NCI-H526 (cell line): Measurements from ENCODE around the gene IHH.

ENCODE experiments used
- DNase-seq, 2 experiments: peaks; one replicate each; lab custom pipeline; 2025; lab: John Stamatoyannopoulos, UW

Gene IHH

DNA sequence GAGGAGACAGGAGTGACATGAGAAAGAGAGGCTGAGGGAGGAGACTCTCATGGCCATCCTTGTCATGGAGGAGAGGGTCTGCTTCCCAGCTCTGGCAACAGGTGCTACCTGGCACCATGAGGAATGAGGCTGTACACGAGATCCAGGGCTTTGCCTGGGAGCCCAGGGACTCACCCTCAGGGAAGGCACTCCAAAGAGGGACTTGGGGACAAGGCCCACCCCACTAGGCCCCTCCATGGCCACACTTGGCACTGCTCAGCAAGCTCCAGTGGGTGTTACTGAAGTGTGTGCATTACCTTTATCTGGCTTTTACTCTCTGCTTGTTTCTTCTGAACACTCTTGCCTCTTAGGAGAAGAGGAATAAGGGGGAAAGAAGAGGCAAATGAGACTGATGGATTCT, 22.1 kb downstream of the IHH start:
- no peak for DNase-seq

DNA sequence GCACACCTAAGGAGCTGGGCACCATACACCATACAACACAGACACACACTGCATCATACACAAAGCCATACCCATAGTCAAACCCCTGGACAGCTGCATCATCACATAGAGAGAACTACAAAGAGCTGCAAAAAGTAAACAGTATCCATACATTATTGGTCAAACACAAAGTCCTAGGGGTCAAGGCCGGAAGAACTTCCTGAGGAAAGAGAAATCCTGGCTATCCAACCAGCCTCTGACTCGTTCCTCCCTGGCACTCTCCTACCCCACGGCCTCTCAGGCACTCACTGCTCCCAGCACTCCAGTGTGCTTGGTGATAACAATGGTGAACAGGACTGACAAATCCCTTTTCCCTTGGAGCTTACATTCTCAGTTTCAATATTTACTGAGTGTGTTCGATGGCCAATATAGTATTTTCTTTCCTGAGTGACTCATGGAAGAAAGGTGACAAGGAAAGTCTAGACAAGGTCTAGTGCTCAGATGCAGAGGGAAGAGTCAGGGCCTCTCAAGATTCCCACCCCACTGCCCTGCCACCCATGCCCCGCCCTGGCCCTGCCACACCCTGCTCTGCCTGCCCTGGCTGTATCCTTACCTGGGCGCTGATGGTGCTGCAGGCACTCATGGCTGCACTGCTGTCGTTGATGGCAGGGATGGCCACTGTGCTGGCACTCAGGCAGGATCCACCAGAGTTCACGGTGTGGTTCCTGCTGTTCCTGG, 22.8 kb downstream of the IHH start:
- no peak for DNase-seq

DNA sequence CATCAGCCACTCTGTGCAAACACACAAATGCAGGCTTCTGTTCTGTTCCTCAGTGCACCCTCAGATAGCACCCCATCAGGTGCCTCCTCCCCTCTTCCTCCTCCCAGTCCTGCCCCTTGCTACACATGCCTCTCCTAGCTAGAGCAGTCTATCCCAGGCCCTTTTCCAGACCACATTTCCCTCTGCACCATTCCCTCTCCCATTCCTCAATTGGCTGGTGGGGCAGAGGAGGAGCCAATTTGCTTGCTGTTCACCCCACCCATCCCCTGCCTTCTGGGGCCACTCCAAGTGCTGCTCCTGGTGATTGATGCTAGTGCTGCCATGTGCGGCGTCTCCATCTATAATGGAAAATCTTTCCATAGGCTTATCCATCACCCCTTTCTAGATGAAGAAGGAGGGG, 24.8 kb downstream of the IHH start:
- DNase-seq: no peak

DNA sequence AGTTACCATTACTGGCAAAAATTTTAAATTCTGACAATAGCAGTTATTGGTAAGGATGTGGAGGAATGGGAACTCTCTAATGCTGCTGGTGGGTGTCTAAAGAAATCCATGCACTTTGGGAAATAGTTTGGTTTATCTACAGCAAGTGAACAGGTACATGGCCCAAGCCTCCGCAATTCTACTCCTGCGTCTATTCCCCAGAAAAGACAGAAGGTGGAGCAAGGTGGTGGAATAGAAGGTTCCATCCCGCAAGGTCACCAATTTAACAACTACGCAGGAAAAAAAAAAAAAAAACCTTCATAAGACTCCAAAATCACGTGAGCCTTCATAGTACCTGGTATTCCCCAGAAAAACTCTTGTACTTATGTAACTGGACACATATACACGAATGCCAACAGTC, 25.9 kb downstream of the IHH start:
- no peak for DNase-seq

DNA sequence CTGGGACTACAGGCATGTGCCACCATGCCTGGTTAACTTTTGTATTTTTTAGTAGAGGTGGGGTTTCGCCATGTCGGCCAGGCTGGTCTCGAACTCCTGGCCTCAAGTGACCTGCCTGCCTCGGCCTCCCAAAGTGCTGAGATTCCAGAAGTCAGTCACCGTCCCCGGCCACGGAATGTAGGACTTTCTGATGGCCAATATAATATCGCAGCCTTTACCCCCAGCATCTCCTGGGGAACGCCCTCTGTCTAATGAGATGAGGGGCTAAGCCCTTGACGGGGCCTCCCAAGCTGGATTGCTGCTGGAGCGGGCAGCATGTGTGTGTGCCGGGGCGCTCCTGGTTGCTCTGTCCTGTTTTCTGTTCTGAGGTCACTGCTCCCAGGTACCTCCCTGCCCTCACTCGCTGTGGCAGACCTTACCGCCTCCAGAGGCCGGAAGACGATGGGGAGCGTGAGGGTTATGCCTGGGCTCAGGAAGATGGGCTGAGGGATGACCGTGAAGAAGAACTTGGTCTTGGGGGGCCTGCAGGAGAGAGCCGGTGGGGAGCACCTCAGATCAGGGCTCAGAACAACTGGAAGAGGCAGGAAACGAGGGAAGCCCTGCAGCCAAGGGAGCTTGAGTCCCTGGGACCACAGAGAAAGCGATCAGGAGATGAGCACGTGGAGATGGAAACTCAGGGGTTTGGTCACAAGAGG, 28.5 kb downstream of the IHH start:
- DNase-seq: no peak

DNA sequence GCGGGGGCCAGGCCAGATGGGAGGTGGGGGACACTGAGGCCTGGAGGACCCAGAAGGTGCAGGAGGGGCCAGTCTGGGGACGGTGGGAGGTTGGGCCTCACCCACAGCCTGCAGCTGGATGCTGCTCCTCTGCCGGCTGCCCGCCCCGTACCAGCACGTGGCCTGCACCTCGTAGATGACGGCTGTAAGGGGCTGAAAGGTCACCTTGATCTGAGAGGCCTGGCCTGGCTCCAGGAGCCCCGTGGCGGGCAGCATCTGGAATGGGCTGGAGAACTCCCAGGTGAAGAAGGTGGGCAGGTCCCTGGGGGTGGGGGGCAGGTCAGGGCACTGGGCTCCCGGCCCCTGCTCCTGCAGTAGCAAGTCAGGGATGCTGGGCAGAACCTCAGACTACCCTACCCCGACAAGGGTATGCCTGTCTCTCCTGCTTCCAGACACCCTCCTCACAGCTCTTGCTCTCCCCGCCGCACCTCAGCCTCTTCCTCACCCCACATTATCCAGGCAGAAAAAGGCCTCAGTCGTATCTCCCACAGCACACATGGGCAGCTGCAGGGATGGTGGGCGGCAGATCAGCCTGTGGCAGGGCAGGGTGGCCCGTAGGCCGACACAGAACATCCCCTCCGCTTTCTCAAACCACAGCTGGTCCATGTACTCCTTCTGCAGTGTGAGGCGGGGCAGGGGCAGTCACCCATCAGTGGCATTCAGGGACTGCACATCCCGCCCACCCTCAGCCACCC, 29.5 kb downstream of the IHH start:
- DNase-seq: no peak

DNA sequence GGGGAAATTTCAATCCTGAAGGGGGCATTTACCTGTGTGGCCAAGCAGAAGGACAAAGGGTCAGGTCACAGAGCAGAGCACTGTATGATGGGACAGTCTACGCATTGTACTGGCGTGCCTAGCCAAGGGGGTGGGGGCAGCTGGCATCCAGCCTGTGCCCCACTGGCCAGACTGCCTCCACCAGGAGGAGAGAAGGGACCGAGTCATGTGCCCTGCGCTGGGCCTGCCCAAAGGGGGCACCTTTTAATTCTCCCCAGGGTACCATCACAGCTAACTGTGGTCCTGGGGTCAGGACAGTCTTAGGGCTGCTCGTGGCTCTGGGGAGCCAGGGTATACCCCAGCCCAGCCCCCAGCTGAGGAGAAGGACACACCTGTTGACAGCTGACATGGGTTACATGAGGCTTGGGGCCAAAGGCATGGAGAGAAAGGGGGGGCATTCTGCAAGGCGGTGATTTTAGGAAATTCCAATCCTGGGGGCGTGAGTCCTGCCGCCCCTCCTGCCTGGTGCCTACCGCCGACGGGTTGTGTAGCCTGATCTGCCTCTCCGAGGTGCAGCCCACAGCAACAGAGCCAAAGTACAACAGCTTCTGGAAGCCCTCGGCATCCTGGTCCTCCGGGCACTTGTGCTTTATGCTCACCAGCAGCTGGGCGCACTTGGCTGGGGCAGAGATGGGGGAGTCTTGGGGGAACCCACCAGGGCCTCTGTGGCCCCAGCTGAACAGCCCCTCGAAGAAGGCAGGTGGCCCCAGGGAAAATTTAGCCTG, 30.4 kb downstream of the IHH start:
- DNase-seq: no peak

DNA sequence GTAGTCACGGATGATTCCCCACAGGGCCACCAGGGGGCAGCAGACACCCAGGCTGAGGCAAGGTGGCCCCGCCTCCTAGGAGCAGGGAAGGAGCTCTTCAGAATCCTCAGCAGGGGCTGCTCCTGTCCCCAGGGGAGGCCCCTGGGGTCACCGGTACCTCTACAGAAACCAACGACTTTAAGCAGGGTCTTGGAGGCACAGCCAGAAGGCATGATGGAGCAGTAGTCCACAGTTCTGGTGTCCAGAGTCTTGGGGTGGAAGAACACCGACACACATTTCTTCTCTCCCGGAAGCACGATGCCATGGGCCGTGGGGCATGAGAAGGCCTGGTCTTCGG, 30.9 kb downstream of the IHH start:
- peak; percentile 37 to 88 for DNase-seq

DNA sequence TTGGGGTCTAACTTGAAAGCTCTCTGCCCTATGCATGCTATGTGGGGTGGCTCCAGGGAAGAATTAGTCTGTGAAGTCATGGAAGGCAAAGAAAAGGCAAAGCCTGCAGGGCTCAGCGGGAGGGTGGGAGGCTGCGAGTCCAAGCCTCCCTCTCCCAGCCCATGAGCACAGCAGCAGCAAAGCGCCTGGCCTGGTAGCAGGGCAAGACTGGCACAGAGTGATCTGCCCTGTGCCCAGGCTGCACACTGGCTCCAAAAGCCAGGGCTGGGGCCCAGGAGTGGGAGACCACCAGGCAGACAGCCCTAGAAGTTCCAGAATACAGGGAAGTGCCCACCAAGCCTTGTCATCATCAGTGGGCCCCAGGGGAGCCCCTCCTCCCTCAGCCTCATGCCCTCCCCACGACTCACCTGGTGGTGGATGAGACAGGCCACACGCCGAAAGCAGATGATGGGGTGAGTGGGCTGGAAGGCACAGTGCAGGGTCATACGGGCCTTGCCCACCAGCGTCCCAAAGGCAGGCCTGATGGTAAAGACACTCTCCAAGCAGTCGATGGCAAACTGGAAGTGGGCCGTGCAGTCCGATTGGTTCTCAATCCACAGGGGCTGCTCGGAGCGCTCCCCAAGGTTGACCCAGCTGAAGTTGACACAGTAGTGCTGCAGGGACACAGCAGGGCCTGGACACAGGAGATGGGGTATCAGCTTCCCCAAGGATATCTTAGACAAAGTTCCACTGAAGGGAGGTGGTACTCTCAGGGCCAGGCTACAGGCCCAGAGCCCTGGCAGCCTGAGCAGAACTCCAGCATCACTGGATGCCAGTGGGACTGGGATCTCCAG, 31.5 kb downstream of the IHH start:
- no peak for DNase-seq

DNA sequence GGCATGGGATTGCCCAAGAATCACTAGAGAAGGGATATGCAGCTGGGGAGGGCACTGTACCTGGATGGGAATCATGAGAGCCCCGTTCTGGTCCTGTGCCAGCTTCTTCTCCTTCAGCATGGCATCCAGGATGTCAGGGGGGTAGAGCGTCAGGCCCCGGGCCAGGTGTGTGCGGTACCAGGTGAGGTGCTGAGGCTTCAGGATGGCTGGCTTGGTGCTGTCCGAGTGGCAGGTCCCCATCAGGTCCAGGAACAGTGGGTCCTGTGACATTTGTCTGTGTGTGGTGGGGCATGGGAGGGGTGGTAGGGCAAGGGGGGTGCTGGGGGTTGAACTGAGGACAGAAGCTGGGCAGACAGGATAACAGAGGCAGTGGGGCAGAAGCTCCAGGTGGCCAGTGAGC, 32.6 kb downstream of the IHH start:
- no peak for DNase-seq

DNA sequence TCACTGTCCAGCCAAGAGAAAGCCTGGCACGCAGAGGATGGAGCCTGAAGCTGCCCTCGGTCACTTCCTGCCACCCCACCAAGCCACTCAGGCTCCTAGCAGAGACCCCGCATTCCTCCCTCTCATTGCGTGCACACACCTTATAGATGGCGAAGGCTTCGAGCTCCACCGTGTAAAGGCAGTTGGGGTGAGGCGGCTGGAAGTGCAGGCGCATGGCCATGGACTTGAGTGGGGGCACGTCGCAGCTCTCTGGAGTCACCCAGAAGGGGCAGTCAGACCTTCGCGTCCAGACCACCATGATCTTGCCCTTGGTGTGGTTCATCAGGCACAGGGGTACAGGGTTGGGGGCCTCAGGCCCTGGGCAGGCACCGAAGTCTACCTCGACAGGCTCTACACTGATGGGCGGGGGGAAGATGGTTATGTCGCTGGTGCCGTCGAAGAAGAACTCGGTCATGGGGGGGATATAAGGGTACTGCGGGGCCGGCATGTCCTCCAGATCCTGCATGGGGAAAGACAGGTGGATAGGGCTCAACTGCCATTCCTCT, 33.1 kb downstream of the IHH start:
- DNase-seq: no peak

DNA sequence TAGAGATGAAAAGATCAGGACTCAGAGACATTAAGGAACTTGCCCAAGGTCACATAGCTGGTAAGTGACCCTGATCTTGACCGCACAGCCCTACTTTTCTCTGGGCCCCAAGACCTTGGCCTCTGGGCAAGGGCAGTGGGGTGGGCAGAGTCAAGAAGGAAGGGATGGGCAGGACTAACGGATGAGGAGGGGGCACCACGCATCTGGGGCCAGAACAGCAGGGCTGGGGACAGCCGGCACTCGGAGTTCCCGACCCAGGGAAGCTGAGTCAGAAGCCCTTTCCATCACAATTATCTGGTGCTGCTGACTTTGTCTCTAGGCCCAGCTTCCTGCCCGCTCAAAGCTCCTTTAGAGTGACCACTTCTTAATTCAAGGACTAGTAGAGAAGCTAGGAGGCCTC, 33.8 kb downstream of the IHH start:
- no peak for DNase-seq

DNA sequence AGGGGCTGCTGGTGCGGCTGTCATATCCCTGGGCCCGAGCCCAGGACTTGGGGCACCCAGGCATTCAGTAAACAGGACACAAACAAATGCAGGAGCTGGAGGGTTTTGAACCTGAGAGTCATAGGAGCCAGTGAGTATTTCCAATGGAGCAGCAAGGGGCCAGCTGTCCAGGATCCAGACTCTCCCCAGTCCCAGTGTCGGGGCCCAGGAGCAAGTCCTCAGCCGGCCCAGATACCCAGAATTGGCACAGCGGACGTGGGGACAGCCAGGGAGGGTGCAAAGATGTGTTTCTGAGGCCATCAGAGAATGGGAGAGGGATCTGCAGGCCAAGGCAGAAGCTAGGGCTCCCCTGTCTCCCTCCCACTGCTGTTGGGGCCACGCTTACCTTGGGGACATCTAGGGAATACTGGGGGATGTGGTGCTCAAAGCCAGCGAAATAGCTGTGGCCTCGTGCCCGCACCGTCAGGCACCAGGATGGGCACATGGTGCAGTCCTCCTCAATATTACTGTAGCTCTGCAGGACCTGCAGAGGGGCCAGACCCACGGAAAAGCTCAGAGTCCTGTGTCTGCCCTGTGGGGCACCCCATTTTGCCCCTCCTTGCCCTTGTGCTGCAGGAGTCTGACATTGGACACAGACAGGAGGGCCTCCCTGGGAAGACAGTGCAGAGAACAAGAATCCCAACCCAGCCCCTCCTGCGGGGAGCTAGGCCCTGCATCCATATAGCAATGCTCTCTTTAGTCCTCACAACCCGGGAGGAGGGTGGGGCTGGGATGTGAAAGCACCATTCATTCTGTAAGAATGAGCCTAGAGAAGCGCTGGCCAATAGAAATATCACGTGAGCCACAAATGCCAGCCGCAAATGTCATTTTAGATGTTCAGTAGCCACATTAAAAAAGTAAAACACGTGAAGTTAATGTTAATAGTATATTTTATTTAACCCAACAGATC, 34.8 kb downstream of the IHH start:
- no peak for DNase-seq

DNA sequence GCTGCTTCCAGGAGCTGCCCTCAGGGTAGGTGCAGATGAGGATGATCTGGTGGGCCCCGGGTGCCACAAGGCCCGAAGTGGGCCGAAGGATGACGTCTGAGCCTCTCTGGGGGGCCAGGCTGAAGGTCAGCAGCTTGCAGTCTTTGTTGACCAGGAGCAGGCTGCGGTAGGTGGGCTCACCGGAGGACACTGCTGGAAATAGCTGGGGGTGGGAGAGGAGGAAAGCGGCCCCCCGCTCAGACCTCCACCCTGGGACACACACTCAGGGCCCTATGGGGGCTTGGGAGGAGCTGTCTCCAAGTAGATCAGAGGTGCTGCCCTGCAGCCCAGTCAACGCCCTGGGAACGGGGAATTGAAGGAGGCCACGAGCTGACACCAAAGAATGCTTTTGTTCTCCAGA, 36.7 kb downstream of the IHH start:
- DNase-seq: no peak

DNA sequence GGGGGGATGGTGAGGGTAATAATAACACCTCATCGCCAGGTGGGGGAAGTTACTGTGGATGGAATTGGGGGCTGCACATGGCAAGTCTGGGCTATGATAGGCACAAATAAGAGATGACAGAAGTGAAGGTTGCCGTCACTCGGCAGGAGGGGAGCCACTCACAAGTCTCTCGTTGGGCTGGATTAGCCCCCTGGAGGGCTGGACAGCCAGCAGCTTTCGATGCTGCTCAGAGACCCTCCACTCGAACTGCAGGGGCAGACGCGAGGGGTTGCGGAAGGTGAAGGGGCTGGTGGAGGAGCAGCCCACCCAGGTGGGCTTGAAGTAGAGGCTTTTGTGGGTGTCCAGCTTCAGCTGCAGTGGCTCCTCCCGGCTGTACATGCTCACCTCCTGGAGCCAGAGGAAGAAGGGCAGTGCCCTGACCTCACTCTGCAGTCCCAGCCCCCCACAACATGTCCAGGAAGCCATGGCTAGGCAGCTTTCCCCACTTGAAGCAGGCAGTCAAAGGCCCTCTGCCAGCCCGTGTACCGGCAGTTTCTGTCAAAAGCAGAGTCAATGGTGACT, 37.6 kb downstream of the IHH start:
- DNase-seq: no peak

DNA sequence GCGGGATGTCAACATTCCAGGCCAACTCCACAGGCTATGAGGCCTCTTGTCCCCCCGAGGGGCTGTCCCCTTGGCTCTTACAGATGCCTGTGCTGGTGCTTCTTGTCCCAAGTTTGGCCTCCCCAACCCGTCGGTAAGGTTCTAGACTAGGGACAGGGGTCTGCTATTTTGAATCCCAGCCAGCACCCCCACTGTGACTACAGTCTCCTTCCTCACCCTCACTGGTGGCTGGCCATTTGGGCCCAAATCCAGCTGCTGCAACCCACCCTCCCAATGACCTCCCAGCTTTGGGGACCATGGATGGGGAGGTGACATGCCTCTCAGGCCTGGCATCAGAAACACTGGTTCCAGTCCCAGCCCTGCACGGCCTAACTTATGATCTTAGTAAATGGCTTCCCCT, 38.1 kb downstream of the IHH start:
- no peak for DNase-seq

DNA sequence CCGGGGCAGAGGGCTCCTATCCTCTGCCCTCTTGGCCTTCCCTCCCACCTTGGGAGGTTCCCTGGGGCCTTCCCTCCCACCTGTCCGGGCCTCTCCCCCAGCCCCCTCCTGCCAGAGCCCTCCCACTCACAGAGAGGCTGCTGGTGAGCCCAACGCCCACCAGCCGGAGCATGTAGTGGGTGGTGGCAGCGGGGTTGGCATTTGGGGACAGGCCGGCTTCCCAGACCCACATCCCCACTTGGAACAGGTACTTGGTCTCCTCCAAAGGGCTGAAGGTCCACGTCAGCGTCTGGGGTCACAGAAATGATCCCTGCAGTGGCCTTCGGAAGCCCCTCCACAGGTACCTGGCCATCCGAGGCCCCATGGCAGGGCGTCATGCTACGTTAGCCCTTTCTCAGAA, 38.7 kb downstream of the IHH start:
- no peak for DNase-seq

DNA sequence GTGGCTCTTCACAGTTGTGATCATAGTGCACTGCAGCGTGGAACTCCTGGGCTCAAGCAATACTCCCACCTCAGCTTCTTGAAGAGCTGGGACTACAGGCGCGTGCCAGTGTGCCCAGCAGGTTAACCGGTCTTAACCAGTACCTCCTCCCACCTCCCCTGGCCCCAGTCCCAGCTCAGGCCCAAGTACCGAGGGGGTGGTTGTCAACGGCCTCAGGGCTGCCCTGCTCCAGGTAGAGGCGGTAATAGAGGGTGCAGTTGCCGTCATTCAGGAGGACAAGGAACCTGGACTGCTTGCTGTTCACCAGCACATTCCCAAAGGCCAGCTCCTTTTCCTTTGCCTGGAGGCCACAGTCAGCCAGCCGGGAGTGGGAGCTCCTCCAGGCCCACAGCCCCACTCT, 39.1 kb downstream of the IHH start:
- DNase-seq: no peak

DNA sequence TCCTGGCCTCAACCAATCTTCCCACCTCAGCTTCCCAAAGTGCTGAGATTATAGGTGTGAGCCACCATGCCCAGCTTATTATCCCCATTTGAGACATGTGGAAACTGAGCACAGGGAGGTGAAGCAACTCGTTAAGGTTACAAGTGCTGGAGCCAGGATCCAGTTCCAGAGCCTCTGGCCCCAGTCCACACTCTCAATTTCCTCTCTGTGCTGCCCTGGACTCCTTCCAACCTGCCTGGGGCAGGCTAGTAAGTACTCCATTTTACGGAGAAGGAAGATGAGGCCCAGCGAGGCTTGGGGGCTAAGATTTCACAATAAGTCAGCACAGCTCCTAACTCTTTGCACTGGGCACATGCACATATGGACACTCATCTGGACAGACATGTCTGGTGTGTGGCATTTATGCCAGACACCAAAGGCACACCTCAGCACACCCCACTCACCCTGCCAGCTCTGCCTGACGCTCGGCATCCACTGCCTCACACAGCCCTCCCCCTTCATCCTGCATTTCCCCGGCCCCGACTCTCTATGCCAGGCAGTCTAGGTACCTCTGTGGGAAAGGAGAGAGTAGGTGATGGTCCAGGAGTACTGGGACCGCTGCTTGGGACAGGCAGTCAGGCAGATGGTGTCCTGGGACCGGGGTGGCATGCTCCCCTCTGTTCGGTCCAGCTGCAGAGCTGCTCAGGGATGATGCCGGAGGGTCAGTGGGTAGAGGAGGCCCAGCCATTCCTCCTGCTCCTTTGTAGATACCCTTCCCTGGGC, 39.9 kb downstream of the IHH start:
- no peak for DNase-seq
